Panc1 (cell line): ENCODE measurements around the gene SLC66A1. TPM values are rescaled to one million over a fixed set of nuclear protein-coding genes. Genes with fewer than 3 reads are reported as not detected.

ENCODE experiments used
- ATAC-seq: fragments of 200-7000 bp; cut with Tn5 transposase; 2 replicates; pipeline ENCODE4 v1.9.1; 2020; ENCODE audit warnings: mild to moderate bottlenecking, moderate library complexity
- BruUV-seq: library from RNA; stranded (reverse); fragments of 400-500 nt; replicated peaks from 2 replicates; lab custom pipeline; 2021; lab: Mats Ljungman, UMichigan
- CTCF ChIA-PET: fragments of 300-600 bp; sonication (Branson Sonifier 250); formaldehyde crosslinking; loops from one replicate; lab custom pipeline; 2022; ENCODE audit warnings: antibody characterized with exemption; lab: Charles Lee
- POLR2A ChIA-PET: fragments of 300-600 bp; sonication (Branson Sonifier 250); formaldehyde crosslinking; loops from one replicate; lab custom pipeline; 2022; ENCODE audit warnings: antibody characterized with exemption; lab: Charles Lee
- DNase-seq: peaks from one replicate; pipeline ENCODE4 v3.0.0-alpha.2; 2010; ENCODE audit warnings: low read depth, low spot score
- H3K27ac ChIP-seq: 2 replicates; pipeline ENCODE4 v1.5.1; 2011; ENCODE audit warnings: mild to moderate bottlenecking, low read length, inconsistent platforms
- H3K27me3 ChIP-seq: fragments of 200-500 bp; sonication (Bioruptor generic); 2 replicates; pipeline ENCODE4 v1.6.0; 2014; ENCODE audit warnings: low read length, inconsistent platforms; ENCODE audit not compliant: control insufficient read depth, insufficient read depth
- H3K36me3 ChIP-seq: fragments of 200-500 bp; sonication (Bioruptor generic); 2 replicates; pipeline ENCODE4 v1.5.1; 2014; ENCODE audit warnings: inconsistent platforms, mild to moderate bottlenecking, low read length, moderate library complexity; ENCODE audit not compliant: control insufficient read depth, insufficient read depth
- H3K4me1 ChIP-seq: 2 replicates; pipeline ENCODE4 v1.5.1; 2011; ENCODE audit warnings: inconsistent platforms, mild to moderate bottlenecking, low read length, moderate library complexity; ENCODE audit not compliant: control insufficient read depth, insufficient read depth
- H3K4me3 ChIP-seq, 2 experiments: 2 replicates each; pipeline ENCODE4 v1.5.1; 2011 to 2012; ENCODE audit warnings: low read depth in 2 of 2, low read length in 2 of 2, mild to moderate bottlenecking in 2 of 2, inconsistent platforms in 1 of 2, moderate library complexity in 1 of 2
- H3K9me3 ChIP-seq: fragments of 200-500 bp; sonication (Bioruptor generic); 2 replicates; pipeline ENCODE4 v1.5.1; 2014; ENCODE audit warnings: low read depth, mild to moderate bottlenecking, inconsistent platforms, low read length, moderate library complexity; ENCODE audit not compliant: control insufficient read depth, insufficient read depth
- POLR2AphosphoS5 ChIP-seq: IDR thresholded peaks from 2 replicates; pipeline ENCODE4 v1.6.1; 2012; ENCODE audit warnings: mild to moderate bottlenecking, low read depth, low read length, moderate library complexity
- SIN3A ChIP-seq: IDR thresholded peaks from 2 replicates; pipeline ENCODE4 v1.6.1; 2012; ENCODE audit warnings: low read depth, mild to moderate bottlenecking, low read length, moderate library complexity, borderline replicate concordance; ENCODE audit not compliant: insufficient read depth
- TCF7L2 ChIP-seq: IDR thresholded peaks from 2 replicates; pipeline ENCODE4 v1.6.1; 2011; ENCODE audit warnings: mild to moderate bottlenecking, low read depth, low read length, inconsistent platforms
- in situ Hi-C: cut with HindIII; loops from 2 replicates; pipeline ENCODE4 v1.10.0; 2016; ENCODE audit warnings: low sequenced_read_pairs, low pct_unique_long_range_greater_than_20kb
- intact Hi-C: fragments of 100-400 bp; cut with micrococcal nuclease; formaldehyde crosslinking; loops from one replicate; pipeline ENCODE4 v1.10.0; 2022; ENCODE audit not compliant: unreplicated experiment
- total RNA-seq: library from RNA; stranded (reverse); gene quantifications from one replicate; pipeline ENCODE4 v1.2.1, GENCODE V29; 2021; ENCODE audit not compliant: unreplicated experiment
- TF ChIP-seq, protein P1 (sequence below): fragments of 450-650 bp; IDR thresholded peaks from 2 replicates; pipeline ENCODE4 v1.5.1; 2017; ENCODE audit warnings: mild to moderate bottlenecking
- TF ChIP-seq, protein P2 (sequence below), 2 experiments: IDR thresholded peaks; 2 replicates each; pipeline ENCODE4 v1.6.1; 2011 to 2012; ENCODE audit warnings: low read depth in 2 of 2, control low read depth in 1 of 2, low read length in 1 of 2, mild to moderate bottlenecking in 1 of 2, moderate library complexity in 1 of 2; ENCODE audit not compliant: insufficient read depth in 1 of 2

The SLC66A1 gene
- total RNA-seq, 1 experiment from 2014 or later, result 42.0 TPM

GRCh38 chr1:19360432-19360831 is 48.3 kb downstream of the SLC66A1 start:
- H3K27me3 ChIP-seq, result no peaks in the 10 kb centered on the region
- TF ChIP-seq, protein P1, sequence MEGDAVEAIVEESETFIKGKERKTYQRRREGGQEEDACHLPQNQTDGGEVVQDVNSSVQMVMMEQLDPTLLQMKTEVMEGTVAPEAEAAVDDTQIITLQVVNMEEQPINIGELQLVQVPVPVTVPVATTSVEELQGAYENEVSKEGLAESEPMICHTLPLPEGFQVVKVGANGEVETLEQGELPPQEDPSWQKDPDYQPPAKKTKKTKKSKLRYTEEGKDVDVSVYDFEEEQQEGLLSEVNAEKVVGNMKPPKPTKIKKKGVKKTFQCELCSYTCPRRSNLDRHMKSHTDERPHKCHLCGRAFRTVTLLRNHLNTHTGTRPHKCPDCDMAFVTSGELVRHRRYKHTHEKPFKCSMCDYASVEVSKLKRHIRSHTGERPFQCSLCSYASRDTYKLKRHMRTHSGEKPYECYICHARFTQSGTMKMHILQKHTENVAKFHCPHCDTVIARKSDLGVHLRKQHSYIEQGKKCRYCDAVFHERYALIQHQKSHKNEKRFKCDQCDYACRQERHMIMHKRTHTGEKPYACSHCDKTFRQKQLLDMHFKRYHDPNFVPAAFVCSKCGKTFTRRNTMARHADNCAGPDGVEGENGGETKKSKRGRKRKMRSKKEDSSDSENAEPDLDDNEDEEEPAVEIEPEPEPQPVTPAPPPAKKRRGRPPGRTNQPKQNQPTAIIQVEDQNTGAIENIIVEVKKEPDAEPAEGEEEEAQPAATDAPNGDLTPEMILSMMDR, result no peak
- TF ChIP-seq TCF7L2 (no peak), SIN3A (no peak), POLR2AphosphoS5 (no peak)
- TF ChIP-seq, protein P2, sequence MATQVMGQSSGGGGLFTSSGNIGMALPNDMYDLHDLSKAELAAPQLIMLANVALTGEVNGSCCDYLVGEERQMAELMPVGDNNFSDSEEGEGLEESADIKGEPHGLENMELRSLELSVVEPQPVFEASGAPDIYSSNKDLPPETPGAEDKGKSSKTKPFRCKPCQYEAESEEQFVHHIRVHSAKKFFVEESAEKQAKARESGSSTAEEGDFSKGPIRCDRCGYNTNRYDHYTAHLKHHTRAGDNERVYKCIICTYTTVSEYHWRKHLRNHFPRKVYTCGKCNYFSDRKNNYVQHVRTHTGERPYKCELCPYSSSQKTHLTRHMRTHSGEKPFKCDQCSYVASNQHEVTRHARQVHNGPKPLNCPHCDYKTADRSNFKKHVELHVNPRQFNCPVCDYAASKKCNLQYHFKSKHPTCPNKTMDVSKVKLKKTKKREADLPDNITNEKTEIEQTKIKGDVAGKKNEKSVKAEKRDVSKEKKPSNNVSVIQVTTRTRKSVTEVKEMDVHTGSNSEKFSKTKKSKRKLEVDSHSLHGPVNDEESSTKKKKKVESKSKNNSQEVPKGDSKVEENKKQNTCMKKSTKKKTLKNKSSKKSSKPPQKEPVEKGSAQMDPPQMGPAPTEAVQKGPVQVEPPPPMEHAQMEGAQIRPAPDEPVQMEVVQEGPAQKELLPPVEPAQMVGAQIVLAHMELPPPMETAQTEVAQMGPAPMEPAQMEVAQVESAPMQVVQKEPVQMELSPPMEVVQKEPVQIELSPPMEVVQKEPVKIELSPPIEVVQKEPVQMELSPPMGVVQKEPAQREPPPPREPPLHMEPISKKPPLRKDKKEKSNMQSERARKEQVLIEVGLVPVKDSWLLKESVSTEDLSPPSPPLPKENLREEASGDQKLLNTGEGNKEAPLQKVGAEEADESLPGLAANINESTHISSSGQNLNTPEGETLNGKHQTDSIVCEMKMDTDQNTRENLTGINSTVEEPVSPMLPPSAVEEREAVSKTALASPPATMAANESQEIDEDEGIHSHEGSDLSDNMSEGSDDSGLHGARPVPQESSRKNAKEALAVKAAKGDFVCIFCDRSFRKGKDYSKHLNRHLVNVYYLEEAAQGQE (IDR thresholded peaks at IDR 0.05; ENCODE audit: insufficient read depth in 1 of 2, low read depth in 2 of 2, low read length in 1 of 2), result no peak
- no peak overlapping the region for H3K4me3 ChIP-seq
- BruUV-seq, result no TSS peak
- POLR2A ChIA-PET, result no interaction called here
- DNase-seq (no peak), ATAC-seq (no peak)
- CTCF ChIA-PET, result no interaction called here
- in situ Hi-C loops (no loop called here), intact Hi-C loops (no loop called here)
- H3K9me3 ChIP-seq, result no peaks in the 10 kb centered on the region
- H3K36me3 ChIP-seq, result no peaks in the 10 kb centered on the region
- H3K4me1 ChIP-seq, result peaks cover 3% of the 10 kb centered on the region; the same call in 1 of the 2 replicates
- no peak overlapping the region for H3K27ac ChIP-seq

DNA sequence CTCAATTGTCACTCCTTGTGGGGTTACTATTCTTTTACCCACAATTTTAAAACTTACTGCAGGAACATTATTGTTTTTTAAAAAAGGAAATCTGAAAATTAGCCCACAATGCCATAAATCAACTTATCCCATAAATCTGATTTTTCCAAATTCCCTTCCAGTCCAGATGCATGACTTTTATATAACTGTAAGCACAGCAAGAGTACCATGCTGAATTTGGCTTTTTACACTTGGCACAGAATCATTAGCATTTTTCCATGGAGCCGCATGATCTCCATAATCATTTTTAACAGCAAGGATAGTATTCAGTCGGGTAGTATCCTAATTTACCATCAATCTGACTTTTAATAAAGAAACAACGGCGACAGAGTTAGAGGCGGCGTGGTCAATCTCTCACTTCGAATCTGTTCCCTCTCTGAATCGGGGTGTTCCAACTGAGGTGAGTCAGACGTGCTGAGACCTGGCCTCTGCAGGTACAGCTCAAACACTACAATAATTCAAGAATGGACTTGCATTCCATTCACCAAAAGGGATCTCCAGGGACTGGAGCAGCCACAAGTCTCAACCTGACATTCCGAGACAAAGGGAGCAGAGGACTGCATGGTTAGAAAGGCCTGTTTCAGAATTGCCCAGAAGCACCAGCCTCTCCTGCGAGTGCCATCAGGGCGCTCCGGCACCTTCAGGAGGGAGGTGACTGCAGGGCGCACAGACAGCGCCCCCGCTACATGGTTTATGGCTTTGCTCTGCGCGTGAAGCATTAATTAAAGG is 48.9 kb downstream of the SLC66A1 start:
- CTCF ChIA-PET, result no interaction called here
- Histone ChIP-seq H3K4me1 (peaks cover 3% of the 10 kb centered on the region; the same call in 1 of the 2 replicates), H3K27me3 (no peaks in the 10 kb centered on the region), H3K36me3 (no peaks in the 10 kb centered on the region), H3K27ac (no peak overlapping the region; the same call in 1 of the 2 replicates), H3K4me3 (no peak overlapping the region), H3K9me3 (no peaks in the 10 kb centered on the region)
- TF ChIP-seq SIN3A, result no peak
- TF ChIP-seq, protein P2 (IDR thresholded peaks at IDR 0.05; ENCODE audit: insufficient read depth in 1 of 2, low read depth in 2 of 2, low read length in 1 of 2), result no peak
- TF ChIP-seq, protein P1, result no peak
- no peak for DNase-seq
- in situ Hi-C loops, result no loop called here
- BruUV-seq, result no TSS peak
- ATAC-seq, result no peak
- intact Hi-C loops, result no loop called here
- POLR2A ChIA-PET, result no interaction called here
